Brain microvascular endothelial cell (primary cell): Measurements from ENCODE around the gene ZNF569.

Experiments used
- DNase-seq: peaks from one replicate; pipeline ENCODE4 v3.0.0-alpha.2; 2020
- H3K27ac ChIP-seq: fragments of 250-450 bp; sonication (Bioruptor Pico); 2 replicates; pipeline ENCODE4 v1.5.1; 2020; ENCODE audit warnings: mild to moderate bottlenecking, moderate library complexity
- H3K27me3 ChIP-seq: fragments of 250-450 bp; sonication (Bioruptor Pico); replicated peaks from 2 replicates; pipeline ENCODE4 v1.5.1; 2020; ENCODE audit warnings: mild to moderate bottlenecking
- H3K36me3 ChIP-seq: fragments of 250-450 bp; sonication (Bioruptor Pico); replicated peaks from 2 replicates; pipeline ENCODE4 v1.5.1; 2020; ENCODE audit warnings: mild to moderate bottlenecking
- H3K4me3 ChIP-seq: 2 replicates; pipeline ENCODE4 v1.5.1; 2011; ENCODE audit warnings: low read depth, mild to moderate bottlenecking, control low read depth, low read length, moderate library complexity
- in situ Hi-C: cut with HindIII; loops from 2 replicates; pipeline ENCODE4 v1.10.0; 2017; ENCODE audit warnings: low sequenced_read_pairs, low pct_ligation_motif_present
- TF ChIP-seq, protein P1 (sequence below): IDR thresholded peaks from 2 replicates; pipeline ENCODE4 v1.5.1; 2011; ENCODE audit warnings: low read depth, mild to moderate bottlenecking, moderate library complexity, low read length, control low read depth, inconsistent platforms; ENCODE audit errors: missing control alignments

Gene ZNF569

DNA sequence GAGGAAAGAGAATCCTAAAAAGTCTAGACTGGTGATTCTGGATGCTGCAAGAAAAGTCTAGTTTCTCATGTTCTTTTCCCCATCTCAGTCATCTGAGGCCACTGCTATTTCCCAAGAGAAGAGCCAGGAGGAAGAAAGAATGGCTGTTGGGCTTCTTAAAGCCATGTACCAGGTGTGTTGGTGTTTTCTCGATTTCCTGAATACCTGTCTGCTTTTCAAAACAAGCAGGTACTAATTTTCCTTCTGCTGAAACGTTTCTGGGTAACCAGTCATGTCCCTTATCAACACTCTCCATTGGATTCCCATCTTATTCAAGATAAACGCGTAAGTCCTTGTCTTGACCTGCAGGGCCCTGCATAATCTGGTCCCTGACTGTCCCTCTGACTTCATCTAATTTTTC, 3.0 kb upstream of the ZNF569 start:
- no peak for DNase-seq
- H3K27me3 ChIP-seq: no peaks in the 10 kb centered on the region
- H3K4me3 ChIP-seq: peak overlapping the region; percentile 99
- H3K27ac ChIP-seq: no peak overlapping the region
- peaks cover 4% of the 10 kb centered on the region for H3K36me3 ChIP-seq
- in situ Hi-C loops: no loop called here
- TF ChIP-seq, protein P1, sequence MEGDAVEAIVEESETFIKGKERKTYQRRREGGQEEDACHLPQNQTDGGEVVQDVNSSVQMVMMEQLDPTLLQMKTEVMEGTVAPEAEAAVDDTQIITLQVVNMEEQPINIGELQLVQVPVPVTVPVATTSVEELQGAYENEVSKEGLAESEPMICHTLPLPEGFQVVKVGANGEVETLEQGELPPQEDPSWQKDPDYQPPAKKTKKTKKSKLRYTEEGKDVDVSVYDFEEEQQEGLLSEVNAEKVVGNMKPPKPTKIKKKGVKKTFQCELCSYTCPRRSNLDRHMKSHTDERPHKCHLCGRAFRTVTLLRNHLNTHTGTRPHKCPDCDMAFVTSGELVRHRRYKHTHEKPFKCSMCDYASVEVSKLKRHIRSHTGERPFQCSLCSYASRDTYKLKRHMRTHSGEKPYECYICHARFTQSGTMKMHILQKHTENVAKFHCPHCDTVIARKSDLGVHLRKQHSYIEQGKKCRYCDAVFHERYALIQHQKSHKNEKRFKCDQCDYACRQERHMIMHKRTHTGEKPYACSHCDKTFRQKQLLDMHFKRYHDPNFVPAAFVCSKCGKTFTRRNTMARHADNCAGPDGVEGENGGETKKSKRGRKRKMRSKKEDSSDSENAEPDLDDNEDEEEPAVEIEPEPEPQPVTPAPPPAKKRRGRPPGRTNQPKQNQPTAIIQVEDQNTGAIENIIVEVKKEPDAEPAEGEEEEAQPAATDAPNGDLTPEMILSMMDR: no peak

GRCh38 chr19:37468961-37469777, 1.9 kb upstream of the ZNF569 start, which contains the start of gene ZNF570:
ZNF570 (plus strand) TSS chr19:37469356; CDS start chr19:37470355, 999 bp downstream.
- H3K4me3 ChIP-seq: peak within 1 kb of the TSS; percentile 99
- peak within 1 kb of the TSS; percentile 62 for H3K27ac ChIP-seq
- peak; percentile 82 for DNase-seq
- H3K36me3 ChIP-seq: peaks cover 9% of the 10 kb centered on the region
- in situ Hi-C loops: no loop called here
- no peaks in the 10 kb centered on the region for H3K27me3 ChIP-seq
- TF ChIP-seq, protein P1: no peak

- peak overlapping the region; percentile 83 for H3K4me3 ChIP-seq
- peak overlapping the region; percentile 85 for H3K27ac ChIP-seq
- TF ChIP-seq, protein P1: no peak
- in situ Hi-C loops: no loop called here
- H3K36me3 ChIP-seq: peaks cover 14% of the 10 kb centered on the region
- no peak for DNase-seq
- no peaks in the 10 kb centered on the region for H3K27me3 ChIP-seq
These were observed 405 bp upstream of the ZNF569 start for GRCh38 chr19:37467608-37468090.

GRCh38 chr19:37466277-37466797, 907 bp downstream of the ZNF569 start:
- in situ Hi-C loops: no loop called here
- TF ChIP-seq, protein P1: no peak
- H3K4me3 ChIP-seq: peak overlapping the region; percentile 83
- H3K36me3 ChIP-seq: peaks cover 15% of the 10 kb centered on the region
- peak overlapping the region; percentile 85 for H3K27ac ChIP-seq
- H3K27me3 ChIP-seq: no peaks in the 10 kb centered on the region
- DNase-seq: no peak

GRCh38 chr19:37452500-37453245, 14.6 kb downstream of the ZNF569 start:
- in situ Hi-C loops: no loop called here
- no peak for DNase-seq
- H3K27ac ChIP-seq: no peak overlapping the region
- H3K27me3 ChIP-seq: no peaks in the 10 kb centered on the region
- no peaks in the 10 kb centered on the region for H3K36me3 ChIP-seq
- TF ChIP-seq, protein P1: no peak
- no peak overlapping the region for H3K4me3 ChIP-seq
